SK-N-SH treated with all-trans-retinoic acid at 6 μM for 48 hours (cell line): ENCODE measurements around the gene RAPGEF4.

Experiments
- ATAC-seq: fragments of 200-7000 bp; cut with Tn5 transposase; 3 replicates; pipeline ENCODE4 v1.9.1; 2020; ENCODE audit warnings: mild to moderate bottlenecking, moderate library complexity
- BACH2 ChIP-seq: fragments of 250-450 bp; sonication (Bioruptor Pico); IDR thresholded peaks from 2 replicates; pipeline ENCODE4 v1.9.0; 2021; ENCODE audit warnings: mild to moderate bottlenecking, borderline replicate concordance
- CREB5 ChIP-seq: fragments of 250-450 bp; sonication (Bioruptor Pico); IDR thresholded peaks from 2 replicates; pipeline ENCODE4 v1.5.1; 2020; ENCODE audit warnings: low read depth, mild to moderate bottlenecking, moderate library complexity
- ESRRG ChIP-seq: fragments of 250-450 bp; sonication (Bioruptor Pico); IDR thresholded peaks from 2 replicates; pipeline ENCODE4 v1.6.1; 2021; ENCODE audit warnings: mild to moderate bottlenecking
- GLIS3 ChIP-seq: fragments of 250-450 bp; sonication (Bioruptor Pico); IDR thresholded peaks from 2 replicates; pipeline ENCODE4 v1.5.0; 2020; ENCODE audit warnings: mild to moderate bottlenecking, moderate library complexity
- ISL1 ChIP-seq: fragments of 250-450 bp; sonication (Bioruptor Pico); IDR thresholded peaks from 2 replicates; pipeline ENCODE4 v2.1.2; 2022; ENCODE audit warnings: mild to moderate bottlenecking, moderate library complexity
- OSR1 ChIP-seq: fragments of 250-450 bp; sonication (Bioruptor Pico); IDR thresholded peaks from 2 replicates; pipeline ENCODE4 v1.8.0; 2022; ENCODE audit warnings: moderate library complexity, mild to moderate bottlenecking, inconsistent platforms
- POU6F1 ChIP-seq: fragments of 250-450 bp; sonication (Bioruptor Pico); IDR thresholded peaks from 2 replicates; pipeline ENCODE4 v1.8.0; 2021; ENCODE audit warnings: low read depth, mild to moderate bottlenecking, moderate library complexity, borderline replicate concordance
- PPARA ChIP-seq: fragments of 250-450 bp; sonication (Bioruptor Pico); IDR thresholded peaks from 2 replicates; pipeline ENCODE4 v1.5.0; 2020; ENCODE audit warnings: mild to moderate bottlenecking, borderline replicate concordance
- RARB ChIP-seq: fragments of 250-450 bp; sonication (Bioruptor Pico); IDR thresholded peaks from 2 replicates; pipeline ENCODE4 v1.8.0; 2021; ENCODE audit warnings: mild to moderate bottlenecking, moderate library complexity
- SNAI2 ChIP-seq: fragments of 250-450 bp; sonication (Bioruptor Pico); IDR thresholded peaks from 2 replicates; pipeline ENCODE4 v1.5.0; 2020; ENCODE audit warnings: mild to moderate bottlenecking, moderate library complexity
- TCF4 ChIP-seq: fragments of 250-450 bp; sonication (Bioruptor Pico); IDR thresholded peaks from 2 replicates; pipeline ENCODE4 v1.8.0; 2021; ENCODE audit warnings: mild to moderate bottlenecking, moderate library complexity, borderline replicate concordance
- TSHZ2 ChIP-seq: fragments of 250-450 bp; sonication (Bioruptor Pico); IDR thresholded peaks from 2 replicates; pipeline ENCODE4 v1.5.0; 2020; ENCODE audit warnings: mild to moderate bottlenecking, moderate library complexity
- ZC3H10 ChIP-seq: fragments of 250-450 bp; sonication (Bioruptor Pico); IDR thresholded peaks from 2 replicates; pipeline ENCODE4 v1.5.1; 2021; ENCODE audit warnings: mild to moderate bottlenecking, moderate library complexity
- ZFP3 ChIP-seq: fragments of 250-450 bp; sonication (Bioruptor Pico); IDR thresholded peaks from 2 replicates; pipeline ENCODE4 v1.5.0; 2020; ENCODE audit warnings: mild to moderate bottlenecking, moderate library complexity
- ZFP30 ChIP-seq: fragments of 450-650 bp; formaldehyde crosslinking; IDR thresholded peaks from 2 replicates; pipeline ENCODE4 v1.5.0; 2022; ENCODE audit warnings: mild to moderate bottlenecking, moderate library complexity
- ZNF70 ChIP-seq: fragments of 450-650 bp; formaldehyde crosslinking; IDR thresholded peaks from 2 replicates; pipeline ENCODE4 v1.5.0; 2020; ENCODE audit warnings: mild to moderate bottlenecking, moderate library complexity

Gene RAPGEF4

GRCh38 chr2:172856606-172857005 is 121.0 kb downstream of the RAPGEF4 start:
- no peak for TF ChIP-seq OSR1 (CRISPR knock-in tag)
- TF ChIP-seq PPARA (CRISPR knock-in tag) = no peak
- no peak for TF ChIP-seq CREB5 (CRISPR knock-in tag)
- no peak for TF ChIP-seq ZFP30 (CRISPR knock-in tag)
- no peak for TF ChIP-seq ZC3H10 (CRISPR knock-in tag)
- TF ChIP-seq ISL1 (CRISPR knock-in tag) = no peak
- no peak for TF ChIP-seq TSHZ2
- TF ChIP-seq ZFP3 (CRISPR knock-in tag) = no peak
- TF ChIP-seq GLIS3 = no peak
- TF ChIP-seq POU6F1 = no peak
- no peak for TF ChIP-seq BACH2 (CRISPR knock-in tag)
- TF ChIP-seq RARB = no peak
- no peak for TF ChIP-seq ESRRG (CRISPR knock-in tag)
- TF ChIP-seq, all 23 proteins: peak for 0

GRCh38 chr2:172858473-172858745 is 122.8 kb downstream of the RAPGEF4 start:
- TF ChIP-seq ZFP30 (CRISPR knock-in tag) = no peak
- TF ChIP-seq ISL1 (CRISPR knock-in tag) = peak; percentile 89
- peak; percentile 88 for TF ChIP-seq TSHZ2
- TF ChIP-seq ZNF70 (CRISPR knock-in tag) = no peak
- TF ChIP-seq GLIS3 = 0 out of 2 replicates have a peak, but pooled peaks have one; percentile 35
- no peak for TF ChIP-seq ZC3H10 (CRISPR knock-in tag)
- no peak for TF ChIP-seq TCF4 (CRISPR knock-in tag)
- TF ChIP-seq SNAI2 = no peak
- no peak for ATAC-seq

More at GRCh38 chr2:172856606-172857005, 121.0 kb downstream of the RAPGEF4 start:
- no peak for ATAC-seq

GRCh38 chr2:172859581-172860335 is 124.1 kb downstream of the RAPGEF4 start:
- ATAC-seq = peak; percentile 75
- TF ChIP-seq RARB (no peak), TSHZ2 (peak; percentile 77), ESRRG (CRISPR knock-in tag) (no peak), POU6F1 (no peak), SNAI2 (0 out of 2 replicates have a peak, but pooled peaks have one; percentile 15), ZFP30 (CRISPR knock-in tag) (no peak), ISL1 (CRISPR knock-in tag) (peak; percentile 32; the same call in 1 of the 2 replicates), ZNF70 (CRISPR knock-in tag) (no peak)
